ENCODE results near the gene HAUS1. TPM values are rescaled to one million over a fixed set of nuclear protein-coding genes. Genes with fewer than 3 reads are reported as not detected.
A peak's percentile ranks its signal among the peaks of the same experiment; 100 is the strongest.

Gene HAUS1
- polyA plus RNA-seq, 1 experiment: 13.8 TPM

DNA sequence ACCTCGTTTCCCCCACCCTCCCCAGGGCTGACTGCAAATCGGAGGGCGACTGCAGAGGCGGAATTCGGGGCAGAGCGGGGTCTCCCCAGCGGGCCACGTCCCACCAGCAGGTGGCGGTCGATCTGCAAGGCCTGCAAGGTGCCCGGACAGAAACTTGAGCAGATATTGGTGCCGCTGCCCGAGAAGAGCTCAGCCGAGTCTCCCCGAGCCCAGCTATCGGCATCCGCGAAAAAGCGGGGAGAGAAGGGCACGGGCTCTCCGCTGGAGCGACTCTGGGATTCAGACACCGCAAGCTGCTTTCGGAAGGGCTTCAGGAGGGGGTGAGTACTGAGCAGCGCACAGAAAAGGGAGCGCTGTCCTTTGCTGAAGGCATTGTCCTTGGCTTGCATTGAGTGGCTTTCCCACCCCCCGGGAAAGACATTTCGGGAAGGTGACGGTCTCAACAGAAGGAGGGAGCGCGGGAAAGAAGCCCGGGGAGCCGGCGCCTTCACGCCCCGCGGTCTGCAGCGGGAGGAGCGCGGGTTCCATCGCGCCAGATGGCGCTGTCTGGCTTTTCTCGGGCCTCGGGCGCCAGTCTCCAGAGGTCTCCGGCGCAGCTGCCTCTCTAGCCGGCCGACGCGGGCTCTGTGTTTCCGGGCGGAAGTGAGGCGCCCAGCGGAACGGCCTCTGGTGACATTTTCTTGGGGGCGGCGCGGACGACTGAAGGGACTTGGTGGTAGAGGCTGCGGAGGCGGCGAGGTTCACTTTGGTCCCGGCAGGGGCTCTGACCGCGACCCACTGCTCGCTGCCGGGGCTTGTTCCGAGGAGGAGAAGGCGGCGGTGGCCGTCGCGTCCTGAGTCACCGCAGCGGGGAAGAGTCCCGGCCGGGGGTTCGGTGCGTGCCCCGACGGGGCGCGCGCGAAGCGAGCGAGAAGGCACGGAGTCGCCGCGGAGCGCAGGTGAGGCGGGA lies 69.5 kb downstream of the HAUS1 start:
- Histone ChIP-seq H3K27me3 (ENCODE audit: control insufficient read depth, insufficient read depth, low read length) (no peaks in the 10 kb centered on the region), H3K36me3 (ENCODE audit: control insufficient read depth, insufficient read depth, low read length) (no peaks in the 10 kb centered on the region), H3K4me3 (ENCODE audit: low read depth, low read length) (peak overlapping the region; percentile 98)
- CTCF ChIA-PET: interaction anchor here (0.6 to 5.6 kb wide), 65 partner anchors 9 to 612 kb away, joined by 3 to 69 read pairs (median 4); partner anchors contain the start of genes ATP5F1A and HAUS1
- POLR2A ChIA-PET: interaction anchor here (0.6 kb wide), 1 partner anchor 99 kb away, joined by 3 read pairs; no protein-coding TSS in a partner anchor
- DNase-seq (ENCODE audit: low read depth): peak; percentile 30
- TF ChIP-seq CTCF (IDR thresholded peaks at IDR 0.05; ENCODE audit: insufficient read depth, low read depth, low read length): peak; percentile 97

GRCh38 chr18:46174342-46175041 lies 70.3 kb downstream of the HAUS1 start:
- TF ChIP-seq CTCF (IDR thresholded peaks at IDR 0.05; ENCODE audit: insufficient read depth, low read depth, low read length): peak; percentile 33
- no peaks in the 10 kb centered on the region for H3K27me3 ChIP-seq (ENCODE audit: control insufficient read depth, insufficient read depth, low read length)
- H3K4me3 ChIP-seq (ENCODE audit: low read depth, low read length): peak overlapping the region; percentile 98
- ChIA-PET CTCF (interaction anchor here (0.8 to 5.6 kb wide), 34 partner anchors 11 to 491 kb away, joined by 3 to 69 read pairs (median 7); no protein-coding TSS in a partner anchor), POLR2A (no interaction called here)
- DNase-seq (ENCODE audit: low read depth): no peak
- no peaks in the 10 kb centered on the region for H3K36me3 ChIP-seq (ENCODE audit: control insufficient read depth, insufficient read depth, low read length)

- CTCF ChIA-PET: interaction anchor here (1.3 to 5.6 kb wide), 3 partner anchors 23 to 106 kb away, joined by 3 to 69 read pairs (median 26); no protein-coding TSS in a partner anchor
- TF ChIP-seq CTCF (IDR thresholded peaks at IDR 0.05; ENCODE audit: insufficient read depth, low read depth, low read length): no peak
- Histone ChIP-seq H3K4me3 (ENCODE audit: low read depth, low read length) (no peak overlapping the region), H3K27me3 (ENCODE audit: control insufficient read depth, insufficient read depth, low read length) (no peaks in the 10 kb centered on the region), H3K36me3 (ENCODE audit: control insufficient read depth, insufficient read depth, low read length) (no peaks in the 10 kb centered on the region)
- no peak for DNase-seq (ENCODE audit: low read depth)
- POLR2A ChIA-PET: interaction anchor here (0.6 kb wide), 1 partner anchor 99 kb away, joined by 3 read pairs; no protein-coding TSS in a partner anchor
Measured at GRCh38 chr18:46176001-46176400, 71.8 kb downstream of the HAUS1 start.

Small RNA genes within 50 kb of the gene (small RNA-seq; reads per million reads assigned to genes)
- gene RNU6-1278P (ENCODE audit: insufficient read length, low read depth, low replicate concordance) (not detected), gene RNY4P37 (ENCODE audit: insufficient read length, low read depth, low replicate concordance) (not detected)

Other genes with a start within 250 kb of the HAUS1 start
- 37.8 and 38.4 TPM in 2 replicates for gene EPG5, start 137.1 kb upstream of the HAUS1 start, polyA plus RNA-seq (2011; rRNA removed)
- gene PSTPIP2, start 32.1 kb upstream of the HAUS1 start, polyA plus RNA-seq (2011; rRNA removed): 5.9 and 7.2 TPM in 2 replicates
- gene ATP5F1A, start 6.1 kb upstream of the HAUS1 start, polyA plus RNA-seq (2011; rRNA removed): 557 and 639 TPM in 2 replicates